Measurements from ENCODE around the gene TBPL2. TPM values are rescaled to one million over a fixed set of nuclear protein-coding genes. Genes with fewer than 3 reads are reported as not detected.

TBPL2 gene
- total RNA-seq, 1 experiment from 2014 or later, result not detected

GRCh38 chr14:55446127-55446736 lies 5.8 kb upstream of the TBPL2 start:
- no peaks in the 10 kb centered on the region for H4K20me1 ChIP-seq (ENCODE audit: control insufficient read depth, insufficient read depth, insufficient read length)
- H2BK12ac ChIP-seq (ENCODE audit: insufficient read length, low read depth, low read length), result no peak overlapping the region
- Mint-ChIP-seq H3K27ac (0 out of 7 replicates have a peak overlapping the region, but pooled peaks of 1 of the 3 experiments have one; percentile 15), H3K27me3 (ENCODE audit: low read depth) (no peaks in the 10 kb centered on the region), H3K4me3 (no peak overlapping the region), H3K4me1 (peaks cover 0 to 8% of the 10 kb centered on the region in 2 experiments; a peak in 2 of 4 replicates), H3K9me3 (no peaks in the 10 kb centered on the region; a peak in 1 of 5 replicates), H3K36me3 (ENCODE audit: insufficient read depth in 1 of 3, low read depth in 3 of 3) (no peaks in the 10 kb centered on the region)
- H3K27me3 ChIP-seq (ENCODE audit: insufficient read depth, low read length), result no peaks in the 10 kb centered on the region
- no peak overlapping the region for H3K4me2 ChIP-seq (ENCODE audit: insufficient read depth, insufficient read length, low read length)
- no peak overlapping the region for H2BK20ac ChIP-seq (ENCODE audit: low read depth, low read length, poor library complexity, severe bottlenecking)
- no peaks in the 10 kb centered on the region for H3K23me2 ChIP-seq (ENCODE audit: insufficient read length, low read depth, low read length, poor library complexity, severe bottlenecking)
- H4K8ac ChIP-seq (replicated peaks; ENCODE audit: insufficient read length, low read depth, low read length), result no peak overlapping the region
- no peaks in the 10 kb centered on the region for H3K79me2 ChIP-seq (ENCODE audit: insufficient read depth, low read length)
- no peaks in the 10 kb centered on the region for H3K4me1 ChIP-seq (ENCODE audit: insufficient read depth, low read length)
- DNase-seq, result peak; percentile 71
- H3K27ac ChIP-seq (ENCODE audit: insufficient read length, low read depth, low read length), result no peak overlapping the region
- H3K9me3 ChIP-seq (ENCODE audit: control insufficient read depth, low read depth, low read length), result no peaks in the 10 kb centered on the region
- no peak overlapping the region for H2BK15ac ChIP-seq (ENCODE audit: low read depth, low read length)
- no peak overlapping the region for H3K9ac ChIP-seq (ENCODE audit: extremely low read depth, insufficient read length, low read length)
- no CpG with 5 or more reads among the region's 5 CpGs for WGBS (ENCODE audit: extremely low coverage, insufficient read length, low lambda C conversion rate)
- H4K5ac ChIP-seq (ENCODE audit: insufficient read length, low read depth, low read length), result no peak overlapping the region
- H2AK5ac ChIP-seq (ENCODE audit: insufficient read length, low read length), result no peak overlapping the region
- no peak overlapping the region for H3K14ac ChIP-seq (ENCODE audit: insufficient read depth, low read length)
- H2BK120ac ChIP-seq (ENCODE audit: low read depth, low read length, poor library complexity, severe bottlenecking), result no peak overlapping the region
- H3K79me1 ChIP-seq (ENCODE audit: insufficient read depth, low read depth, low read length, poor library complexity, severe bottlenecking), result no peaks in the 10 kb centered on the region
- H4K91ac ChIP-seq (ENCODE audit: insufficient read length, low read depth, low read length), result no peak overlapping the region
- no peak overlapping the region for H3K56ac ChIP-seq (ENCODE audit: insufficient read length, low read depth, low read length)
- H3T11ph ChIP-seq (ENCODE audit: low read length), result no peak overlapping the region
- no peak overlapping the region for H3K18ac ChIP-seq (ENCODE audit: insufficient read length, low read depth, low read length)
- H2BK5ac ChIP-seq (ENCODE audit: insufficient read length, low read length), result no peak overlapping the region
- TF ChIP-seq, protein P1, sequence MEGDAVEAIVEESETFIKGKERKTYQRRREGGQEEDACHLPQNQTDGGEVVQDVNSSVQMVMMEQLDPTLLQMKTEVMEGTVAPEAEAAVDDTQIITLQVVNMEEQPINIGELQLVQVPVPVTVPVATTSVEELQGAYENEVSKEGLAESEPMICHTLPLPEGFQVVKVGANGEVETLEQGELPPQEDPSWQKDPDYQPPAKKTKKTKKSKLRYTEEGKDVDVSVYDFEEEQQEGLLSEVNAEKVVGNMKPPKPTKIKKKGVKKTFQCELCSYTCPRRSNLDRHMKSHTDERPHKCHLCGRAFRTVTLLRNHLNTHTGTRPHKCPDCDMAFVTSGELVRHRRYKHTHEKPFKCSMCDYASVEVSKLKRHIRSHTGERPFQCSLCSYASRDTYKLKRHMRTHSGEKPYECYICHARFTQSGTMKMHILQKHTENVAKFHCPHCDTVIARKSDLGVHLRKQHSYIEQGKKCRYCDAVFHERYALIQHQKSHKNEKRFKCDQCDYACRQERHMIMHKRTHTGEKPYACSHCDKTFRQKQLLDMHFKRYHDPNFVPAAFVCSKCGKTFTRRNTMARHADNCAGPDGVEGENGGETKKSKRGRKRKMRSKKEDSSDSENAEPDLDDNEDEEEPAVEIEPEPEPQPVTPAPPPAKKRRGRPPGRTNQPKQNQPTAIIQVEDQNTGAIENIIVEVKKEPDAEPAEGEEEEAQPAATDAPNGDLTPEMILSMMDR (conservative IDR thresholded peaks at IDR 0.05), result peak; percentile 83
- H3K4ac ChIP-seq (ENCODE audit: low read depth, low read length), result no peak overlapping the region
- no peak overlapping the region for H3K23ac ChIP-seq (ENCODE audit: insufficient read length, low read depth, low read length)
- H2AFZ ChIP-seq (ENCODE audit: low read length), result no peak overlapping the region
